CD14-positive monocyte (primary cell): ENCODE results near the gene TKTL1. TPM values are rescaled to one million over a fixed set of nuclear protein-coding genes. Genes with fewer than 3 reads are reported as not detected.
A peak's percentile ranks its signal among the peaks of the same experiment; 100 is the strongest.

Experiments
- DNase-seq, 3 donors: peaks; one replicate each; pipeline ENCODE4 v3.0.0-alpha.2; 2011 to 2022
- H2AFZ ChIP-seq: 2 replicates; pipeline ENCODE4 v1.6.0; 2012; ENCODE audit warnings: mild to moderate bottlenecking, low read depth, low read length, inconsistent platforms; ENCODE audit not compliant: insufficient read depth, poor library complexity, severe bottlenecking
- H3K27ac ChIP-seq, 2 donors: 1 replicate in 1 of 2; 2 replicates in 1 of 2; pipeline ENCODE4 v1.5.1; 2012 to 2013; ENCODE audit warnings: low read length in 2 of 2, control low read depth in 1 of 2, inconsistent platforms in 1 of 2, low read depth in 1 of 2, mild to moderate bottlenecking in 1 of 2
- H3K27me3 ChIP-seq, 2 donors: one replicate each; pipeline versions ENCODE4 v1.6.0 to v1.6.1; 2011 to 2013; ENCODE audit warnings: low read length in 2 of 2; ENCODE audit not compliant: control insufficient read depth in 2 of 2, insufficient read depth in 2 of 2
- H3K36me3 ChIP-seq, 2 donors: replicated peaks in 1 of 2; 1 replicate in 1 of 2; 2 replicates in 1 of 2; pipeline versions ENCODE4 v1.5.1 to v1.6.1; 2012 to 2013; ENCODE audit warnings: low read length in 2 of 2, control low read depth in 1 of 2, inconsistent platforms in 1 of 2, mild to moderate bottlenecking in 1 of 2; ENCODE audit not compliant: insufficient read depth in 2 of 2, control insufficient read depth in 1 of 2
- H3K4me1 ChIP-seq, 2 donors: 1 replicate in 1 of 2; 2 replicates in 1 of 2; pipeline versions ENCODE4 v1.5.1 to v1.6.1; 2012 to 2013; ENCODE audit warnings: low read length in 2 of 2, control low read depth in 1 of 2, inconsistent platforms in 1 of 2, mild to moderate bottlenecking in 1 of 2, moderate library complexity in 1 of 2; ENCODE audit not compliant: insufficient read depth in 2 of 2, control insufficient read depth in 1 of 2
- H3K4me2 ChIP-seq: replicated peaks from 2 replicates; pipeline ENCODE3; 2012; ENCODE audit warnings: low read length, moderate library complexity, mild to moderate bottlenecking; ENCODE audit not compliant: poor library complexity, severe bottlenecking; ENCODE audit errors: extremely low read depth
- H3K4me3 ChIP-seq, 3 experiments: fragments of 200-600 bp in 1 of 3; sonication (generic) in 1 of 3; replicated peaks in 1 of 3; 1 replicate in 2 of 3; 2 replicates in 1 of 3; pipeline ENCODE4 v1.5.1; 2011 to 2013; ENCODE audit warnings: low read length in 3 of 3, mild to moderate bottlenecking in 3 of 3, control low read depth in 2 of 3, low read depth in 2 of 3, inconsistent platforms in 1 of 3, moderate library complexity in 1 of 3
- H3K79me2 ChIP-seq: 2 replicates; pipeline ENCODE4 v1.6.0; 2012; ENCODE audit warnings: mild to moderate bottlenecking, control low read depth, inconsistent platforms, low read length, moderate library complexity; ENCODE audit not compliant: insufficient read depth
- H3K9ac ChIP-seq: 2 replicates; pipeline ENCODE4 v1.6.0; 2017; ENCODE audit warnings: low read length, mild to moderate bottlenecking; ENCODE audit not compliant: insufficient read depth, poor library complexity, severe bottlenecking
- H3K9me3 ChIP-seq, 2 donors: replicated peaks in 1 of 2; 1 replicate in 1 of 2; 2 replicates in 1 of 2; pipeline versions ENCODE4 v1.5.1 to v1.6.1; 2012 to 2013; ENCODE audit warnings: low read length in 2 of 2, control low read depth in 1 of 2; ENCODE audit not compliant: control insufficient read depth in 1 of 2, insufficient read depth in 1 of 2
- H4K20me1 ChIP-seq: 2 replicates; pipeline ENCODE4 v1.6.0; 2012; ENCODE audit warnings: mild to moderate bottlenecking, low read length, control low read depth, moderate library complexity; ENCODE audit not compliant: insufficient read depth
- H3K27ac Mint-ChIP-seq, 7 donors: one replicate each; pipeline ENCODE4 v1.8.0; 2020; ENCODE audit warnings: mild to moderate bottlenecking in 7 of 7, mixed read lengths in 7 of 7, moderate library complexity in 6 of 7, inconsistent platforms in 2 of 7
- H3K27me3 Mint-ChIP-seq, 3 donors: one replicate each; pipeline ENCODE4 v1.8.0; 2021 to 2022; ENCODE audit warnings: low read depth in 3 of 3, mild to moderate bottlenecking in 3 of 3, mixed read lengths in 3 of 3, moderate library complexity in 3 of 3, inconsistent platforms in 1 of 3
- H3K36me3 Mint-ChIP-seq, 2 donors: one replicate each; pipeline ENCODE4 v1.8.0; 2020; ENCODE audit warnings: mixed read lengths in 2 of 2, inconsistent platforms in 1 of 2, mild to moderate bottlenecking in 1 of 2
- H3K4me1 Mint-ChIP-seq: one replicate; pipeline ENCODE4 v1.8.0; 2020; ENCODE audit warnings: mild to moderate bottlenecking, mixed read lengths
- H3K4me3 Mint-ChIP-seq, 2 donors: one replicate each; pipeline ENCODE4 v1.8.0; 2020; ENCODE audit warnings: mild to moderate bottlenecking in 2 of 2, mixed read lengths in 2 of 2, moderate library complexity in 1 of 2
- H3K9me3 Mint-ChIP-seq, 7 donors: one replicate each; pipeline ENCODE4 v1.8.0; 2020 to 2022; ENCODE audit warnings: mixed read lengths in 7 of 7, mild to moderate bottlenecking in 6 of 7, moderate library complexity in 6 of 7, inconsistent platforms in 2 of 7
- WGBS: methylation state at CpG from one replicate; pipeline ENCODE4 v1.1.5; 2013; ENCODE audit warnings: missing lambda C conversion rate; ENCODE audit not compliant: insufficient coverage; 5-methylcytosine and 5-hydroxymethylcytosine counted together
- intact Hi-C, 2 donors: fragments of 100-400 bp; cut with micrococcal nuclease; formaldehyde crosslinking; loops; one replicate each; pipeline versions ENCODE4 v1.15.0 to v1.15.1; 2023
- polyA plus RNA-seq, 3 donors: library from polyadenylated mRNA; depleted of rRNA in 1 of 3; unstranded in 2 of 3; stranded (reverse) in 1 of 3; fragments of 300-500 nt in 2 of 3; fragments of >200 nt in 1 of 3; fragmentation: Illumina TruSeq in 2 of 3; gene quantifications; 1 replicate in 2 of 3; 2 replicates in 1 of 3; pipeline ENCODE4 v1.2.3, GENCODE V29; 2012 to 2021
- TF ChIP-seq, protein P1 (sequence below): fragments of 200-600 bp; IDR thresholded peaks from one replicate; pipeline ENCODE4 v1.8.0; 2022; ENCODE audit warnings: antibody characterized with exemption, mild to moderate bottlenecking

The TKTL1 gene
- polyA plus RNA-seq, 3 donors = 0.20 to 1.3 (median 0.60) TPM

DNA sequence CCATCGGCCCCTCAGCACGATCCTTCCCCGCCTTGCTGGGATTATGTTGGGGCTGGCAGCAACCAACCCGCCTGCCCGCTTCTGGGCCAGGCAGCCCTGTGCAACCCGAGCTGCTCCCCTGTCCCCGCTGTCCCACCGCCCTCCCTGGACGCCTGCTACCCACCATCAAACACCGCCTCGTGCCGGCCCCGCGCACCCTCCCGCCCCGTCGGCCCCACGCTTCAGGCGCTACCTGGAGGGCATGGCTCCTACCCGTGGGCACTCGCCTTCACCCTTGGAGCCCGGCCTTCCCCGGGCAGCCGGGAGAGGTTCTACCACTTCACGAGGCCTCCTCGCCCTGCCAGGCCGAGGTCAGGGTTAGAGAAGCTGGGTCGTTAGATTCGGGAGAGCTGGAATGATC is 37.0 kb downstream of the TKTL1 start:
- Histone ChIP-seq H3K79me2 (no peaks in the 10 kb centered on the region), H4K20me1 (no peaks in the 10 kb centered on the region), H3K27me3 (no peaks in the 10 kb centered on the region), H2AFZ (no peak overlapping the region), H3K27ac (no peak overlapping the region), H3K4me3 (no peak overlapping the region), H3K4me2 (no peak overlapping the region), H3K9ac (no peak overlapping the region), H3K4me1 (peaks cover 23 to 30% of the 10 kb centered on the region in 2 donors), H3K9me3 (no peaks in the 10 kb centered on the region), H3K36me3 (no peaks in the 10 kb centered on the region)
- H3K27ac Mint-ChIP-seq = no peak overlapping the region
- H3K36me3 Mint-ChIP-seq = no peaks in the 10 kb centered on the region
- peaks cover 2 to 15% (median 2%) of the 10 kb centered on the region in 3 donors for H3K27me3 Mint-ChIP-seq
- TF ChIP-seq, protein P1, sequence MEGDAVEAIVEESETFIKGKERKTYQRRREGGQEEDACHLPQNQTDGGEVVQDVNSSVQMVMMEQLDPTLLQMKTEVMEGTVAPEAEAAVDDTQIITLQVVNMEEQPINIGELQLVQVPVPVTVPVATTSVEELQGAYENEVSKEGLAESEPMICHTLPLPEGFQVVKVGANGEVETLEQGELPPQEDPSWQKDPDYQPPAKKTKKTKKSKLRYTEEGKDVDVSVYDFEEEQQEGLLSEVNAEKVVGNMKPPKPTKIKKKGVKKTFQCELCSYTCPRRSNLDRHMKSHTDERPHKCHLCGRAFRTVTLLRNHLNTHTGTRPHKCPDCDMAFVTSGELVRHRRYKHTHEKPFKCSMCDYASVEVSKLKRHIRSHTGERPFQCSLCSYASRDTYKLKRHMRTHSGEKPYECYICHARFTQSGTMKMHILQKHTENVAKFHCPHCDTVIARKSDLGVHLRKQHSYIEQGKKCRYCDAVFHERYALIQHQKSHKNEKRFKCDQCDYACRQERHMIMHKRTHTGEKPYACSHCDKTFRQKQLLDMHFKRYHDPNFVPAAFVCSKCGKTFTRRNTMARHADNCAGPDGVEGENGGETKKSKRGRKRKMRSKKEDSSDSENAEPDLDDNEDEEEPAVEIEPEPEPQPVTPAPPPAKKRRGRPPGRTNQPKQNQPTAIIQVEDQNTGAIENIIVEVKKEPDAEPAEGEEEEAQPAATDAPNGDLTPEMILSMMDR = no peak
- peaks cover 0 to 3% (median 0%) of the 10 kb centered on the region in 7 donors for H3K9me3 Mint-ChIP-seq
- peaks cover 33% of the 10 kb centered on the region for H3K4me1 Mint-ChIP-seq
- no peak overlapping the region for H3K4me3 Mint-ChIP-seq
- intact Hi-C loops = no loop called here
- no peak for DNase-seq
- 98% methylated on average over 15 of the region's 29 CpGs for WGBS

DNA sequence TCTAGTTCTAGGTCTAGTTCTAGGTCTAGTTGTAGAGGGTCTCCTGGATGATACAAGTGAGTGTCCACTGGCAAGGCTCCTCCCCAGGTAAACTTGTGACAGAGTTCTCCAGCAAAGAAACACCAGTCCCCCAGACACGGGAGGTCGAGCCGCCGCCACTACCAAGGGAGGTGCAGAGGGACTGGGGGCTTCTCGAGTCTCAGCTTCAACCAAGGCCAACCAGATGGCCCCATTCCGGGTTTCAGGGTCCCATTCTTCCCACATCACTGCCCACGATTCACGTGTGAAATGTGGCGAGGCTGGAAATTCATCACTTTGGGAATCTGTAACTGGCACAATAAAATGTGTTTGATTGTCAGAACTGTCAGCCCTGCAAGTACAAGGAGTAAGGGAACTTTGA is 37.5 kb downstream of the TKTL1 start:
- H3K4me3 Mint-ChIP-seq = no peak overlapping the region
- H4K20me1 ChIP-seq = no peaks in the 10 kb centered on the region
- intact Hi-C loops = no loop called here
- no peak overlapping the region for H3K4me3 ChIP-seq
- H3K9me3 Mint-ChIP-seq = peaks cover 0 to 3% (median 0%) of the 10 kb centered on the region in 7 donors
- no peaks in the 10 kb centered on the region for H3K79me2 ChIP-seq
- TF ChIP-seq, protein P1 = no peak
- H3K27ac ChIP-seq = peak overlapping the region in 1 of 2 donors; percentile 78
- no peaks in the 10 kb centered on the region for H3K9me3 ChIP-seq
- peaks cover 23 to 27% of the 10 kb centered on the region in 2 donors for H3K4me1 ChIP-seq
- peaks cover 29% of the 10 kb centered on the region for H3K4me1 Mint-ChIP-seq
- no peak overlapping the region for H2AFZ ChIP-seq
- peaks cover 2 to 13% (median 2%) of the 10 kb centered on the region in 3 donors for H3K27me3 Mint-ChIP-seq
- peak overlapping the region in 4 of 7 donors; percentile 3 to 96 (median 63) for H3K27ac Mint-ChIP-seq
- no peak overlapping the region for H3K4me2 ChIP-seq
- H3K9ac ChIP-seq = no peak overlapping the region
- no peaks in the 10 kb centered on the region for H3K27me3 ChIP-seq
- no peak for DNase-seq
- WGBS = 100% methylated on average over 1 of the region's 9 CpGs
- H3K36me3 Mint-ChIP-seq = no peaks in the 10 kb centered on the region
- no peaks in the 10 kb centered on the region for H3K36me3 ChIP-seq
